ENCODE data around the gene CCNK.

GRCh38 chr14:99522025-99522401 is 40.8 kb downstream of the CCNK start:
- TF ChIP-seq CTCF (IDR thresholded peaks at IDR 0.05) = no peak
- TF ChIP-seq POLR2AphosphoS5 (IDR thresholded peaks at IDR 0.05) = no peak
- TF ChIP-seq POLR2A (IDR thresholded peaks at IDR 0.05) = no peak
